ENCODE measurements around the gene KRT4.
"Not testable (repeated sequence)": the region's sequence is repeated elsewhere in the genome, so short reads cannot be mapped to it uniquely, and the experiment has no call there.

The KRT4 gene

GRCh38 chr12:52763036-52763659 is 50.8 kb downstream of the KRT4 start:
- TF ChIP-seq CTCF (IDR thresholded peaks at IDR 0.05), result no peak
- no peaks in the 10 kb centered on the region for H3K36me3 Mint-ChIP-seq (ENCODE audit: low read depth)
- peaks cover 19% of the 10 kb centered on the region for H3K27me3 Mint-ChIP-seq (ENCODE audit: low read depth, poor library complexity)
- H3K4me1 Mint-ChIP-seq, result peaks cover 29% of the 10 kb centered on the region
- H3K9me3 Mint-ChIP-seq, result peaks cover 39% of the 10 kb centered on the region
- no peak for DNase-seq
- H3K27ac Mint-ChIP-seq, result no peak overlapping the region
- H3K4me3 Mint-ChIP-seq, result no peak overlapping the region

- Mint-ChIP-seq H3K27me3 (ENCODE audit: low read depth, poor library complexity) (peaks cover 16% of the 10 kb centered on the region), H3K4me1 (peaks cover 22% of the 10 kb centered on the region), H3K9me3 (peaks cover 39% of the 10 kb centered on the region), H3K27ac (no peak overlapping the region), H3K4me3 (no peak overlapping the region), H3K36me3 (ENCODE audit: low read depth) (no peaks in the 10 kb centered on the region)
- no peak for TF ChIP-seq CTCF (IDR thresholded peaks at IDR 0.05)
- DNase-seq, result no peak
Measured at GRCh38 chr12:52761802-52762201, 52.1 kb downstream of the KRT4 start.

- peaks cover 16% of the 10 kb centered on the region for H3K27me3 Mint-ChIP-seq (ENCODE audit: low read depth, poor library complexity)
- peaks cover 16% of the 10 kb centered on the region for H3K4me1 Mint-ChIP-seq
- not testable (repeated sequence) for H3K27ac Mint-ChIP-seq; DNase-seq; H3K36me3 Mint-ChIP-seq (ENCODE audit: low read depth); H3K4me3 Mint-ChIP-seq
- H3K9me3 Mint-ChIP-seq, result peaks cover 39% of the 10 kb centered on the region
Measured at GRCh38 chr12:52761218-52761617, 52.7 kb downstream of the KRT4 start.

- peaks cover 11% of the 10 kb centered on the region for H3K4me1 Mint-ChIP-seq
- H3K36me3 Mint-ChIP-seq (ENCODE audit: low read depth), result no peaks in the 10 kb centered on the region
- no peak overlapping the region for H3K4me3 Mint-ChIP-seq
- peaks cover 39% of the 10 kb centered on the region for H3K9me3 Mint-ChIP-seq
- no peak for TF ChIP-seq CTCF (IDR thresholded peaks at IDR 0.05)
- H3K27ac Mint-ChIP-seq, result no peak overlapping the region
- H3K27me3 Mint-ChIP-seq (ENCODE audit: low read depth, poor library complexity), result peaks cover 16% of the 10 kb centered on the region
- no peak for DNase-seq
Measured at GRCh38 chr12:52760623-52761022, 53.3 kb downstream of the KRT4 start.

- no peak overlapping the region for H3K4me3 Mint-ChIP-seq
- no peaks in the 10 kb centered on the region for H3K36me3 Mint-ChIP-seq (ENCODE audit: low read depth)
- H3K27me3 Mint-ChIP-seq (ENCODE audit: low read depth, poor library complexity), result peaks cover 22% of the 10 kb centered on the region
- H3K27ac Mint-ChIP-seq, result no peak overlapping the region
- peaks cover 39% of the 10 kb centered on the region for H3K9me3 Mint-ChIP-seq
- H3K4me1 Mint-ChIP-seq, result peaks cover 1% of the 10 kb centered on the region
- TF ChIP-seq CTCF (IDR thresholded peaks at IDR 0.05), result no peak
- DNase-seq, result no peak
Measured at GRCh38 chr12:52759695-52760094, 54.2 kb downstream of the KRT4 start.

- H3K9me3 Mint-ChIP-seq, result peaks cover 39% of the 10 kb centered on the region
- no peak for DNase-seq
- no peak overlapping the region for H3K27ac Mint-ChIP-seq
- no peak overlapping the region for H3K4me3 Mint-ChIP-seq
- TF ChIP-seq CTCF (IDR thresholded peaks at IDR 0.05), result no peak
- no peaks in the 10 kb centered on the region for H3K36me3 Mint-ChIP-seq (ENCODE audit: low read depth)
- H3K4me1 Mint-ChIP-seq, result no peaks in the 10 kb centered on the region
- H3K27me3 Mint-ChIP-seq (ENCODE audit: low read depth, poor library complexity), result peaks cover 22% of the 10 kb centered on the region
Measured at GRCh38 chr12:52759218-52759617, 54.7 kb downstream of the KRT4 start.

Measured in nephron progenitor cell (in vitro differentiated cells).